ENCODE results near the gene STAMBPL1.

The STAMBPL1 gene

GRCh38 chr10:88949051-88949450, 69.0 kb downstream of the STAMBPL1 start:
- no peak for DNase-seq (ENCODE audit: low read depth, low spot score)

GRCh38 chr10:88949912-88950837, 70.1 kb downstream of the STAMBPL1 start:
- DNase-seq (ENCODE audit: low read depth, low spot score) = no peak

- DNase-seq (ENCODE audit: low read depth, low spot score) = no peak
Measured at GRCh38 chr10:88952647-88953111, 72.6 kb downstream of the STAMBPL1 start, which contains the start of gene ACTA2. TSS of gene ACTA2 (minus strand) at chr10:88952773. CDS start at chr10:88948930, 3,843 bp downstream.

DNA sequence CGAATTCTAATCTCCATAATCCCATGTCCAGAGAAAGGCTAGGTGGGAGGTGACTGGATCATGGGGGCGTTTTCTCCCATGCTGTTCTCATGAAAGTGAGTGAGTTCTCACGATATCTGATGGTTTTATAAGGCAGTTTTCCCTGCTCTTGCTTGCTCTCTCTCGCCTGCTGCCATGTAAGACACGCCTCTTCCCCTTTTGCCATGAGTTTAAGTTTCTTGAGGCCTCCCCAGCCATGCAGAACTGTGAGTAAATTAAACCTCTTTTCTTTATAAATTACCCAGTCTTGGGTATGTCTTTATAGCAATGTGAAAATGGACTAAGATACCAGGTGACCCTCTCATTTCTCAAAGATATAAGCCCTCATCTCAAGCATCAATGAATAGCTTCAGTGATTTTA, 73.6 kb downstream of the STAMBPL1 start:
- no peak for DNase-seq (ENCODE audit: low read depth, low spot score)

- no peak for DNase-seq (ENCODE audit: low read depth, low spot score)
Measured at GRCh38 chr10:88954458-88955083, 74.5 kb downstream of the STAMBPL1 start.

GRCh38 chr10:88957381-88957780, 77.3 kb downstream of the STAMBPL1 start:
- DNase-seq (ENCODE audit: low read depth, low spot score) = no peak

DNA sequence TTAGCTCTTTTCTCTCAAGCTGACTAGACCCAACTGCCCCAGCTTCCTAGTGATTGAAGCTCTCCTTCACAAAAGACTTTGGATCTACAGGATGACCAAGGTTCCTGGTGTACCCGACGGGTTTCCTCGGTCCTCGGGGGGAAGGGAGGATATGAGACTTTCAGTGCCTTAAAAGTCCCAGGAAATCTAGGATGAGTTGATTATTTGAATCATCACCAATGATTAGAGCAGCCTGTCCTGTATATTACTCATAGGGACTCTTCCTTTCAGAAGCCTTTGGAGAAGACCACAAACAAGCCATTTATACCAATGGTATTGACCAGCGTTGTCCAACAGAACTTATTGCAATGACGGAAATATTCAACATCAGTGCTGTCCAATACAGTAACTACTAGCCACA, 78.7 kb downstream of the STAMBPL1 start:
- DNase-seq (ENCODE audit: low read depth, low spot score) = no peak

- no peak for DNase-seq (ENCODE audit: low read depth, low spot score)
Measured at GRCh38 chr10:88960802-88961201, 80.8 kb downstream of the STAMBPL1 start.

DNA sequence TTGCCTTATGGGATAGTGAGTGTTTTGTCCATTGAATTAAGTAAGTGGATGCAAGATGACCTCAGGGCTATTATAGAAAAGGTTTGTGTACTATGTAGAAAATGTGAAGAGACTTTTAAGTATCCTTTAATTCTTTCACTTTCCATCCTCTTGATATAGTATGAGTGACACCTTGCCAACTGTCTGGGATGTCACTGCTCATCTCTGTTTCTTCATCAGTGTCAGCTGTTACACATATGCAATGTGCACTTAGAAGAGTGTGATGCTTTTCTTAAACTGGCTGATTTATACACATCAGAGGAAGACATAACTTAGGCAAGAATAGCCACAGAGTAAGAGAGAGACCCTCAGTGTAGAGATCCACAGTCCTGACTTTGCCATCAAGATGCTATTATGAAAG, 81.2 kb downstream of the STAMBPL1 start:
- DNase-seq (ENCODE audit: low read depth, low spot score) = no peak

DNA sequence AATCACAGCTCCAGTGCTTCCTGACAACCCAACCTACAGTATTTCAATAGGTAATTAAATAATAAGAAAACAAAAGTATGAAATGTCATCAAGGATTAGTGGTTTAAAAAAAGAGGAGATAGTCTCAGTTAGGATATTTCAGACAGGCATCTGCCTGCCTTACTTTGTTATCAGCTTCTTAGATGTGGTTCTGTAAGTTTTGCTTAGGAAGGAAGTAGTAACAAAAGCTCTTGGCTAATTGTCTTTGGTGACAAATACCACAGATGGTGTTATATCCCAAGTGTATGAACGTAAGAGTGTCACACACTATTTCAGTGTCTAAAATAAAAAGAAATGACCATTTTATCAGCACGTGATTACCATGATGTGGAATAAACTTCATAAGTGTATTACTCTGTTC, 82.3 kb downstream of the STAMBPL1 start:
- no peak for DNase-seq (ENCODE audit: low read depth, low spot score)

DNA sequence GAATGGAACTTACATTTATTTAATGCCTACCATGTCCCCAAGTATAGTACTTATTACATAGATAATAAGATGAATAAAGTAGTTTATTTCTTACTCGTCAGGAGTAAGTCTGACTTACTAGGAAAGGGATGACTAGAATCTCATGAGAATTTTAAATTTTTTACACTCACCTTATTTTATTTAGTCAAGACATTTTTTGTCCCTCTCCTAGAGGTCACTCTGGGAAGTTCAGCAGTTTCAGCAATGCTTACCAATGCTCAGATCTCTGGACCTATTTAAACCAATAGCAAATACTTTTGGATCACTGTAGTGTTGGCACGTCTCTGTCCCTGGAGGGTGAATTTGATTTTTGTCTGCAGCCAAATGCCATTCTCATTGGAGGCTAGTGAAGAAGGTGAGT, 83.3 kb downstream of the STAMBPL1 start:
- no peak for DNase-seq (ENCODE audit: low read depth, low spot score)

GRCh38 chr10:88964360-88964759, 84.3 kb downstream of the STAMBPL1 start:
- no peak for DNase-seq (ENCODE audit: low read depth, low spot score)

DNA sequence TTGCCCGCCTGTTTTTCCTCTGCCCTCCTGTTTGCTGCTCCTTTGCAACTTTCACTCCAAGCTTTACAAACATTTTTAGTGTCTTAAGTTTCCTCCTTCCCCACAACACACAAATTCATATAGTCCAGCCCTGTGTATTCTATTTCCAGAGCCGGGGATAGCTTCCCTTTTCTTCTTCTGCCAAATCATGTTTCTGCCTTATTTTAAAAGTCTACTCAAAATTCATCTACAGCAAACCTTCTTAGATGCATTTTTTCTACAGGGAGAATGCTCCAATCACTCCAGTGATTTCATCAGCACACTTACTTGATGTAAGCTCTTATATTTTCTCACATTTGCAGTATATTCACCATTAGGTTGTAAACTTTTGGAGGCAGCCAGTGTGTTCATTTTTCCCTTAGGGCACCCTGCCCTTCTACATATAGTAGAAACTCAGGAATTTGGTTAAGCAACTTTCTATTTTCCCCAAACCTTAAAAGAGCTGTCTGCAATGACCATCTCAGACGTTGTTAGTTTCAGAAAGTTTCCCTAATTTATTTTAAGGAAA, 84.9 kb downstream of the STAMBPL1 start:
- DNase-seq (ENCODE audit: low read depth, low spot score) = no peak

DNA sequence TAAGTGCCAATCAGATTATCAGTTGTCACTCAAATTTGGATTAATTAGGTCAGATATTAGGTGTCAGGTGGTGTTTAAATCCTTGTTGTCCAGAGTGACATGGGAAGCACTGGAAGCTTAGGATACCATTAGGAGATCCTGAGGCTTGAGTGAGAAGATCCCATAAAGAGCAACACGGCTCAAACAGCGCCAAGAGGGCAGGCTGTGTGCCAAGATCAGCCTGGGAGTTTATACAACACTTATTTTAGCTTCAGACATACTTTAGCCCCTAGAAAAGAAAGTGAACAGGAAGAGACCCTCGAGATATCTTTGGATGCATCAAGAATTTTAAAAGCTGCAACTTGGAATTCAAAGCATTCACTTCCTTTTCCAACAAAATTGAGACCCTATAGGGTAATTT, 86.8 kb downstream of the STAMBPL1 start:
- DNase-seq (ENCODE audit: low read depth, low spot score) = no peak

DNA sequence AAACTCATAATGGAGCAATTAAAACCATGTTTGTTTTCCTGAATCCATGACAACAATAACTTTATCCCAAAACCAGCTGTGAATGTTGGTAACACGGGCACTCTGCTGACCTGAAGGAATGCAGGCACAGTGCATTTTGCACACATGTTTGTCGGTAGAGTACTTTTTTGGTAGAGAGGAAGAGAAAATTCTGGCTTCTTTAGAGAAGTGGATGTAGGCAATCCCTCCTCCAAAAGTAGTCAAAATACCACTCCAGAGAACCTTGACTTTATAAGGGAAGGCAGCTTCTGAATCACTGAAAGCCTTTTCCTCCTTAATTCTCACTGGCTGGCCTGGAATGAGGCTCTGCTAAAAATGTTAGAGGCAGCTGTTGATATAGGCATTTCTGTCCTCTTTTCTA, 88.3 kb downstream of the STAMBPL1 start:
- DNase-seq (ENCODE audit: low read depth, low spot score) = no peak

DNA sequence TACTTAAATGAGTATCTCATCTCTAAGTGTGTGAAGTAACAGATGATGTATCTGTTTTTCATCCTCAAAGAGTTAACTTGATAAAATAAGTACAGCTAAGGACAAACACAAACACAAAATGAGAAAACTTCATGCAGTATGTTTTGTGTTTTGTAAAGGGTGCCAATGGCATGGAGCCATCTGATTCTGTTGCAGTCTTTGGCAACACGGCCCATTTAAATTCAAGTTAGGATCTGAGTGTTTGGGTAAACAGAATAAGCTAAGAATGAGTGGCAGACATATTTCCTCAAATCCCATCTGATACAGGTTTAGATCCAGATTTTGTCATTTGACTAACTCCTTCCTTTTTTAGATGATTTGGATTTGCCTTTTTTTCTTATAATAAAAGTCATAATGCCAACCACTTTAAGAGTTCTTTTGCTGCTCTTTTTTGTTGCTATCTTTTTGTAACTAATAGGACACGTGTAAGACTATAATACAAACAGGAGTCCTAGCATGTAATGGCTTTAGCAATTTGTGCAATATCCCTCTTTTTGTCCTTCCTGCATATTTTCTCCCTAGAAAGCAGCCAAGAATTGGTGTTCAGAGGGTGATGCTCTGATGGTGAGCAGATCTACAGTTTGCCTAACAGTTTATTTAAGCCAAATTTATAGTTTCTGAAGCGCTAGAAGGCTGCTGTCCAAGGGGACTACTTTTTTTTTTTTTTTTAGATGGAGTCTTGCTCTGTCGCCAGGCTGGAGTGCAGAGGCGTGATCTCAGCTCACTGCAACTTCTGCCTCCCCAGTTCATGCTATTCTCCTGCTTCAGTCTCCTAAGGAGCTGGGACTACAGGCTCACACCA, 91.4 kb downstream of the STAMBPL1 start:
- DNase-seq (ENCODE audit: low read depth, low spot score) = no peak
